ENCODE results near the gene DDB1. TPM values are rescaled to one million over a fixed set of nuclear protein-coding genes. Genes with fewer than 3 reads are reported as not detected.

Gene DDB1
- polyA plus RNA-seq, 1 of the 3 experiments (the other 2 are of a cell fraction), result 170 TPM

GRCh38 chr11:61340979-61341378 lies 8.1 kb upstream of the DDB1 start:
- no peak overlapping the region for H2AFZ ChIP-seq (ENCODE audit: low read depth)
- TF ChIP-seq FOXM1 (IDR thresholded peaks at IDR 0.05; ENCODE audit: low read depth) (no peak), IRF3 (IDR thresholded peaks at IDR 0.05; ENCODE audit: low read depth, low read length) (no peak), USF2 (IDR thresholded peaks at IDR 0.05; ENCODE audit: borderline replicate concordance, low read depth, low read length) (no peak), JUND (IDR thresholded peaks at IDR 0.05) (no peak)
- no peaks in the 10 kb centered on the region for H3K9me3 ChIP-seq
- WGBS (ENCODE audit: low lambda C conversion rate), result 97% methylated on average over 2 of the region's 2 CpGs
- H3K4me2 ChIP-seq, result no peak overlapping the region
- H4K20me1 ChIP-seq (ENCODE audit: insufficient read depth), result no peaks in the 10 kb centered on the region
- no peak overlapping the region for H3K9ac ChIP-seq
- no peak overlapping the region for H3K4me3 ChIP-seq (ENCODE audit: low read depth in 2 of 2, low read length in 1 of 2)
- ChIA-PET POLR2A (interaction anchor here (1.5 kb wide), 1 partner anchor 21 kb away, joined by 6 read pairs; the partner anchor contains the start of genes CYB561A3 and TMEM138), CTCF (interaction anchor here (1.4 to 3.3 kb wide), 3 partner anchors 21 to 52 kb away, joined by 3 to 19 read pairs (median 9); partner anchors contain the start of genes CYB561A3, TMEM138 and TMEM216)
- H3K4me1 ChIP-seq (ENCODE audit: control insufficient read depth in 1 of 2, insufficient read depth in 2 of 2, low read depth in 1 of 2, low read length in 1 of 2), result peaks cover 0 to 21% of the 10 kb centered on the region in 2 experiments; a peak in 1 of 4 replicates
- DNase-seq, result no peak
- no peaks in the 10 kb centered on the region for H3F3A ChIP-seq (replicated peaks; ENCODE audit: insufficient read depth)
- H3K27me3 ChIP-seq (ENCODE audit: insufficient read depth), result no peaks in the 10 kb centered on the region
- H3K79me2 ChIP-seq (ENCODE audit: insufficient read depth), result no peaks in the 10 kb centered on the region
- H3K27ac ChIP-seq (ENCODE audit: low read depth in 2 of 2, low read length in 1 of 2), result no peak overlapping the region
- no peaks in the 10 kb centered on the region for H3K9me2 ChIP-seq
- H3K36me3 ChIP-seq (replicated peaks in 1 of 2; ENCODE audit: control insufficient read depth in 1 of 2, insufficient read depth in 2 of 2, low read length in 1 of 2), result peaks cover 0 to 30% of the 10 kb centered on the region in 2 experiments

GRCh38 chr11:61339490-61339878 lies 6.6 kb upstream of the DDB1 start:
- Histone ChIP-seq H2AFZ (ENCODE audit: low read depth) (no peak overlapping the region), H3K36me3 (replicated peaks in 1 of 2; ENCODE audit: control insufficient read depth in 1 of 2, insufficient read depth in 2 of 2, low read length in 1 of 2) (peaks cover 0 to 30% of the 10 kb centered on the region in 2 experiments), H3K4me2 (no peak overlapping the region), H3K4me1 (ENCODE audit: control insufficient read depth in 1 of 2, insufficient read depth in 2 of 2, low read depth in 1 of 2, low read length in 1 of 2) (peaks cover under 1 to 18% of the 10 kb centered on the region in 2 experiments; a peak in 1 of 4 replicates), H3K79me2 (ENCODE audit: insufficient read depth) (no peaks in the 10 kb centered on the region), H3K4me3 (ENCODE audit: low read depth in 2 of 2, low read length in 1 of 2) (no peak overlapping the region), H3K27me3 (ENCODE audit: insufficient read depth) (no peaks in the 10 kb centered on the region), H3K9me3 (no peaks in the 10 kb centered on the region), H3K9ac (no peak overlapping the region), H3F3A (replicated peaks; ENCODE audit: insufficient read depth) (no peaks in the 10 kb centered on the region), H4K20me1 (ENCODE audit: insufficient read depth) (no peaks in the 10 kb centered on the region), H3K27ac (ENCODE audit: low read depth in 2 of 2, low read length in 1 of 2) (no peak overlapping the region), H3K9me2 (no peaks in the 10 kb centered on the region)
- TF ChIP-seq RFX5 (IDR thresholded peaks at IDR 0.05; ENCODE audit: low read length), result no peak
- no peak for TF ChIP-seq POLR2AphosphoS5 (IDR thresholded peaks at IDR 0.05; ENCODE audit: low read depth, low read length)
- no peak for TF ChIP-seq ELF1 (IDR thresholded peaks at IDR 0.05)
- no peak for TF ChIP-seq RAD21 (IDR thresholded peaks at IDR 0.05; ENCODE audit: low read length)
- no peak for TF ChIP-seq FOXM1 (IDR thresholded peaks at IDR 0.05; ENCODE audit: low read depth)
- TF ChIP-seq CHD2 (IDR thresholded peaks at IDR 0.05; ENCODE audit: low read length, partially characterized antibody), result no peak
- no peak for TF ChIP-seq REST (IDR thresholded peaks at IDR 0.05; ENCODE audit: low read depth, low read length)
- TF ChIP-seq EP300 (IDR thresholded peaks at IDR 0.05; ENCODE audit: borderline replicate concordance in 1 of 2, low read depth in 1 of 2, low read length in 1 of 2), result no peak
- no peak for TF ChIP-seq MXI1 (IDR thresholded peaks at IDR 0.05; ENCODE audit: low read depth, low read length)
- TF ChIP-seq TEAD4 (IDR thresholded peaks at IDR 0.05; ENCODE audit: borderline replicate concordance, insufficient read depth), result no peak
- no peak for DNase-seq
- ChIA-PET POLR2A (no interaction called here), CTCF (interaction anchor here (3.3 to 7.9 kb wide), 3 partner anchors 25 to 53 kb away, joined by 9 to 300 read pairs (median 93); partner anchors contain the start of genes CYB561A3, TMEM138 and TMEM216)
- WGBS (ENCODE audit: low lambda C conversion rate), result 92% methylated on average over 4 of the region's 4 CpGs

Data from SK-N-SH (cell line).